GM23338 (cell line): ENCODE measurements around the gene TEAD2. TPM values are rescaled to one million over a fixed set of nuclear protein-coding genes. Genes with fewer than 3 reads are reported as not detected.
A peak's percentile ranks its signal among the peaks of the same experiment; 100 is the strongest.

Experiments used
- ATAC-seq: fragments of 200-7000 bp; cut with Tn5 transposase; 3 replicates; pipeline ENCODE4 v1.9.1; 2020
- DNase-seq: peaks from one replicate; pipeline ENCODE4 v3.0.0-alpha.2; 2015; ENCODE audit warnings: low spot score
- H2AFZ ChIP-seq: fragments of 200-600 bp; sonication (generic); 2 replicates; pipeline ENCODE4 v1.8.0; 2016; ENCODE audit warnings: antibody characterized with exemption, mild to moderate bottlenecking, moderate library complexity
- H3F3A ChIP-seq: fragments of 200-600 bp; sonication (generic); replicated peaks from 2 replicates; pipeline ENCODE4 v1.8.0; 2017; ENCODE audit warnings: antibody characterized with exemption, mixed run types, low read depth
- H3K27ac ChIP-seq: fragments of 200-600 bp; sonication (generic); 2 replicates; pipeline ENCODE4 v1.6.1; 2016; ENCODE audit warnings: low read depth
- H3K27me3 ChIP-seq: fragments of 200-600 bp; sonication (generic); 2 replicates; pipeline ENCODE4 v1.8.0; 2016; ENCODE audit warnings: mild to moderate bottlenecking, mixed run types, moderate library complexity; ENCODE audit not compliant: insufficient read depth
- H3K36me3 ChIP-seq: fragments of 200-600 bp; sonication (generic); 2 replicates; pipeline ENCODE4 v1.8.0; 2016; ENCODE audit warnings: mild to moderate bottlenecking; ENCODE audit not compliant: insufficient read depth
- H3K4me1 ChIP-seq: fragments of 200-600 bp; sonication (generic); 2 replicates; pipeline ENCODE4 v1.8.0; 2016; ENCODE audit warnings: mild to moderate bottlenecking, moderate library complexity; ENCODE audit not compliant: insufficient read depth
- H3K4me2 ChIP-seq: fragments of 200-600 bp; sonication (generic); 2 replicates; pipeline ENCODE4 v1.7.1; 2017; ENCODE audit warnings: mixed run types
- H3K4me3 ChIP-seq: fragments of 200-600 bp; sonication (generic); 2 replicates; pipeline ENCODE4 v1.6.1; 2016; ENCODE audit warnings: mixed run types
- H3K79me2 ChIP-seq: fragments of 200-600 bp; sonication (generic); replicated peaks from 2 replicates; pipeline ENCODE4 v1.8.0; 2017; ENCODE audit warnings: mild to moderate bottlenecking; ENCODE audit not compliant: insufficient read depth
- H3K9me2 ChIP-seq: fragments of 200-600 bp; sonication (generic); 2 replicates; pipeline ENCODE4 v1.8.0; 2017; ENCODE audit not compliant: insufficient read depth
- H4K20me1 ChIP-seq: fragments of 200-600 bp; sonication (generic); replicated peaks from 2 replicates; pipeline ENCODE4 v1.8.0; 2017; ENCODE audit warnings: mild to moderate bottlenecking; ENCODE audit not compliant: insufficient read depth
- H3K27ac Mint-ChIP-seq: 2 replicates; pipeline ENCODE4 v1.8.0; 2020; ENCODE audit warnings: inconsistent platforms, mild to moderate bottlenecking, moderate library complexity, mixed read lengths
- H3K27me3 Mint-ChIP-seq: 3 replicates; pipeline ENCODE4 v1.8.0; 2022; ENCODE audit warnings: low read depth, mild to moderate bottlenecking, moderate library complexity, mixed read lengths, inconsistent platforms; ENCODE audit not compliant: insufficient read depth, poor library complexity
- H3K36me3 Mint-ChIP-seq: 3 replicates; pipeline ENCODE4 v1.8.0; 2021; ENCODE audit warnings: low read depth, mild to moderate bottlenecking, inconsistent platforms, moderate library complexity, mixed read lengths
- H3K4me1 Mint-ChIP-seq: 3 replicates; pipeline ENCODE4 v1.8.0; 2020; ENCODE audit warnings: mild to moderate bottlenecking, inconsistent platforms, mixed read lengths
- H3K4me3 Mint-ChIP-seq: 3 replicates; pipeline ENCODE4 v1.8.0; 2021; ENCODE audit warnings: moderate library complexity, mild to moderate bottlenecking, inconsistent platforms, mixed read lengths
- H3K9me3 Mint-ChIP-seq: 3 replicates; pipeline ENCODE4 v1.8.0; 2020; ENCODE audit warnings: moderate library complexity, mild to moderate bottlenecking, inconsistent platforms, mixed read lengths
- EZH2 ChIP-seq: fragments of 200-600 bp; sonication (generic); IDR thresholded peaks from one replicate; pipeline ENCODE4 v1.8.0; 2017; ENCODE audit warnings: antibody characterized with exemption, mild to moderate bottlenecking, low read depth; ENCODE audit not compliant: unreplicated experiment
- JUNB ChIP-seq: IDR thresholded peaks from one replicate; pipeline ENCODE4 v1.6.1; 2016; ENCODE audit warnings: antibody characterized with exemption; ENCODE audit not compliant: unreplicated experiment
- NANOG ChIP-seq: IDR thresholded peaks from 2 replicates; pipeline ENCODE4 v1.6.1; 2016; ENCODE audit warnings: antibody characterized with exemption, borderline replicate concordance
- POLR2AphosphoS5 ChIP-seq: IDR thresholded peaks from 2 replicates; pipeline ENCODE4 v1.6.1; 2016; ENCODE audit warnings: antibody characterized with exemption, low read depth
- STAT1 ChIP-seq: IDR thresholded peaks from one replicate; pipeline ENCODE4 v1.6.1; 2016; ENCODE audit warnings: antibody characterized with exemption; ENCODE audit not compliant: unreplicated experiment
- ZNF331 ChIP-seq: fragments of 250-450 bp; sonication (Bioruptor Pico); IDR thresholded peaks from 2 replicates; pipeline ENCODE4 v1.5.0; 2020; ENCODE audit warnings: low read depth, mild to moderate bottlenecking, moderate library complexity
- polyA plus RNA-seq: library from polyadenylated mRNA; unstranded; fragments of >200 nt; fragmentation: Nextera tagmentation; extraction: Ambion mirVana; gene quantifications from 2 replicates; pipeline ENCODE4 v1.2.1, GENCODE V29; 2016
- total RNA-seq: library from RNA; depleted of rRNA; stranded (reverse); fragments of >200 nt; shearing (Covaris generic); gene quantifications from 2 replicates; pipeline ENCODE4 v1.2.3, GENCODE V29; 2014
- TF ChIP-seq, protein P1 (sequence below): IDR thresholded peaks from one replicate; pipeline ENCODE4 v1.6.1; 2018; ENCODE audit warnings: antibody characterized with exemption; ENCODE audit not compliant: unreplicated experiment
- TF ChIP-seq, protein P2 (sequence below): IDR thresholded peaks from 2 replicates; pipeline ENCODE4 v1.6.1; 2016; ENCODE audit warnings: antibody characterized with exemption
- TF ChIP-seq, protein P3 (sequence below), 2 experiments: fragments of 200-600 bp in 1 of 2; sonication (generic) in 1 of 2; conservative IDR thresholded peaks; 2 replicates each; pipeline versions ENCODE4 v1.5.1 to v1.6.1; 2016 to 2017; ENCODE audit warnings: antibody characterized with exemption in 2 of 2, low read depth in 2 of 2, mild to moderate bottlenecking in 2 of 2, moderate library complexity in 1 of 2
- TF ChIP-seq, protein P4 (sequence below): fragments of 250-450 bp; sonication (Bioruptor Pico); IDR thresholded peaks from 2 replicates; pipeline ENCODE4 v1.5.0; 2020; ENCODE audit warnings: mild to moderate bottlenecking, moderate library complexity

TEAD2 gene
- total and polyA plus RNA-seq, 2 experiments from 2014 or later = 30.3 to 82.5 TPM

DNA sequence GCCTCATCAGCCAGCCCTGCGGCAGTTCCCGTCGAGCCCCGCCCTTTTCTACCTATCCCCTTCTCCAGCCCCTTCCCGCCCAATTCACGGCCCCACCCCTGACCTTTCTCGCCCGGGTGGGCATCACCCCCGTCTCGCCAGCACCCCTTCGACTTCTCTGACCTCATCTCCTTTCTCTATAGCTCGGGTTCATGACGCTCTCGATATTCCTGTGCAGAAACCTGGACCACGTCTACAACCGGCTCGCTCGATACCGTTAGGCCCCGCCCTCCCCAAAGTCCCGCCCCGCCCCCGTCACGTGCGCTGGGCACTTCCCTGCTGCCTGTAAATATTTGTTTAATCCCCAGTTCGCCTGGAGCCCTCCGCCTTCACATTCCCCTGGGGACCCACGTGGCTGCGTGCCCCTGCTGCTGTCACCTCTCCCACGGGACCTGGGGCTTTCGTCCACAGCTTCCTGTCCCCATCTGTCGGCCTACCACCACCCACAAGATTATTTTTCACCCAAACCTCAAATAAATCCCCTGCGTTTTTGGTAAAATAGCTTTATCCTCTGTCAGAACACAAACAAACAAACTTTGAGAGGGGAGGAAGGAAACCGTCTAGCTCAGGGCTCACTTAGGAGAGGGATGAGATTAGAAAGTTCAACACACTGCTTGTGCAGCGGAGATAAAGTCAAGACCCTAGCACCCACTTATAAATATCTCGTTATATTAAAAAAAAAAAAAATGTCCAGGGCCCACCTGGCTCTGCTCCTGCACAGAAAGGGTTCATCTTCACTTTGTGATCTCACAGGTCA is 21.9 kb downstream of the TEAD2 start:
- peaks cover 31% of the 10 kb centered on the region for H3K27me3 Mint-ChIP-seq
- H3K27me3 ChIP-seq = peaks cover 24% of the 10 kb centered on the region
- DNase-seq (peak; percentile 80), ATAC-seq (peak; percentile 4)
- 0 out of 2 replicates have a peak overlapping the region, but pooled peaks have one; percentile 79 for H3K27ac ChIP-seq
- peak overlapping the region; percentile 69 for H3K4me2 ChIP-seq
- H3K4me1 Mint-ChIP-seq = peaks cover 21% of the 10 kb centered on the region
- H2AFZ ChIP-seq = no peak overlapping the region
- H3K4me3 Mint-ChIP-seq = peak overlapping the region; percentile 43
- H3F3A ChIP-seq = peaks cover 16% of the 10 kb centered on the region; the same call in 1 of the 2 replicates
- no peaks in the 10 kb centered on the region for H3K79me2 ChIP-seq
- peak overlapping the region; percentile 57 for H3K4me3 ChIP-seq
- peaks cover 10% of the 10 kb centered on the region; the same call in 1 of the 2 replicates for H4K20me1 ChIP-seq
- H3K9me3 Mint-ChIP-seq = no peaks in the 10 kb centered on the region; the same call in 1 of the 3 replicates
- peaks cover 55% of the 10 kb centered on the region for H3K36me3 Mint-ChIP-seq
- TF ChIP-seq, protein P1, sequence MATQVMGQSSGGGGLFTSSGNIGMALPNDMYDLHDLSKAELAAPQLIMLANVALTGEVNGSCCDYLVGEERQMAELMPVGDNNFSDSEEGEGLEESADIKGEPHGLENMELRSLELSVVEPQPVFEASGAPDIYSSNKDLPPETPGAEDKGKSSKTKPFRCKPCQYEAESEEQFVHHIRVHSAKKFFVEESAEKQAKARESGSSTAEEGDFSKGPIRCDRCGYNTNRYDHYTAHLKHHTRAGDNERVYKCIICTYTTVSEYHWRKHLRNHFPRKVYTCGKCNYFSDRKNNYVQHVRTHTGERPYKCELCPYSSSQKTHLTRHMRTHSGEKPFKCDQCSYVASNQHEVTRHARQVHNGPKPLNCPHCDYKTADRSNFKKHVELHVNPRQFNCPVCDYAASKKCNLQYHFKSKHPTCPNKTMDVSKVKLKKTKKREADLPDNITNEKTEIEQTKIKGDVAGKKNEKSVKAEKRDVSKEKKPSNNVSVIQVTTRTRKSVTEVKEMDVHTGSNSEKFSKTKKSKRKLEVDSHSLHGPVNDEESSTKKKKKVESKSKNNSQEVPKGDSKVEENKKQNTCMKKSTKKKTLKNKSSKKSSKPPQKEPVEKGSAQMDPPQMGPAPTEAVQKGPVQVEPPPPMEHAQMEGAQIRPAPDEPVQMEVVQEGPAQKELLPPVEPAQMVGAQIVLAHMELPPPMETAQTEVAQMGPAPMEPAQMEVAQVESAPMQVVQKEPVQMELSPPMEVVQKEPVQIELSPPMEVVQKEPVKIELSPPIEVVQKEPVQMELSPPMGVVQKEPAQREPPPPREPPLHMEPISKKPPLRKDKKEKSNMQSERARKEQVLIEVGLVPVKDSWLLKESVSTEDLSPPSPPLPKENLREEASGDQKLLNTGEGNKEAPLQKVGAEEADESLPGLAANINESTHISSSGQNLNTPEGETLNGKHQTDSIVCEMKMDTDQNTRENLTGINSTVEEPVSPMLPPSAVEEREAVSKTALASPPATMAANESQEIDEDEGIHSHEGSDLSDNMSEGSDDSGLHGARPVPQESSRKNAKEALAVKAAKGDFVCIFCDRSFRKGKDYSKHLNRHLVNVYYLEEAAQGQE = no peak
- TF ChIP-seq JUNB (no peak), EZH2 (no peak), NANOG (no peak), POLR2AphosphoS5 (no peak), ZNF331 (no peak), STAT1 (no peak)
- TF ChIP-seq, protein P2, sequence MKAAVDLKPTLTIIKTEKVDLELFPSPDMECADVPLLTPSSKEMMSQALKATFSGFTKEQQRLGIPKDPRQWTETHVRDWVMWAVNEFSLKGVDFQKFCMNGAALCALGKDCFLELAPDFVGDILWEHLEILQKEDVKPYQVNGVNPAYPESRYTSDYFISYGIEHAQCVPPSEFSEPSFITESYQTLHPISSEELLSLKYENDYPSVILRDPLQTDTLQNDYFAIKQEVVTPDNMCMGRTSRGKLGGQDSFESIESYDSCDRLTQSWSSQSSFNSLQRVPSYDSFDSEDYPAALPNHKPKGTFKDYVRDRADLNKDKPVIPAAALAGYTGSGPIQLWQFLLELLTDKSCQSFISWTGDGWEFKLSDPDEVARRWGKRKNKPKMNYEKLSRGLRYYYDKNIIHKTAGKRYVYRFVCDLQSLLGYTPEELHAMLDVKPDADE = no peak
- TF ChIP-seq, protein P3, sequence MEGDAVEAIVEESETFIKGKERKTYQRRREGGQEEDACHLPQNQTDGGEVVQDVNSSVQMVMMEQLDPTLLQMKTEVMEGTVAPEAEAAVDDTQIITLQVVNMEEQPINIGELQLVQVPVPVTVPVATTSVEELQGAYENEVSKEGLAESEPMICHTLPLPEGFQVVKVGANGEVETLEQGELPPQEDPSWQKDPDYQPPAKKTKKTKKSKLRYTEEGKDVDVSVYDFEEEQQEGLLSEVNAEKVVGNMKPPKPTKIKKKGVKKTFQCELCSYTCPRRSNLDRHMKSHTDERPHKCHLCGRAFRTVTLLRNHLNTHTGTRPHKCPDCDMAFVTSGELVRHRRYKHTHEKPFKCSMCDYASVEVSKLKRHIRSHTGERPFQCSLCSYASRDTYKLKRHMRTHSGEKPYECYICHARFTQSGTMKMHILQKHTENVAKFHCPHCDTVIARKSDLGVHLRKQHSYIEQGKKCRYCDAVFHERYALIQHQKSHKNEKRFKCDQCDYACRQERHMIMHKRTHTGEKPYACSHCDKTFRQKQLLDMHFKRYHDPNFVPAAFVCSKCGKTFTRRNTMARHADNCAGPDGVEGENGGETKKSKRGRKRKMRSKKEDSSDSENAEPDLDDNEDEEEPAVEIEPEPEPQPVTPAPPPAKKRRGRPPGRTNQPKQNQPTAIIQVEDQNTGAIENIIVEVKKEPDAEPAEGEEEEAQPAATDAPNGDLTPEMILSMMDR (conservative IDR thresholded peaks at IDR 0.05; ENCODE audit: low read depth in 2 of 2) = no peak
- TF ChIP-seq, protein P4, sequence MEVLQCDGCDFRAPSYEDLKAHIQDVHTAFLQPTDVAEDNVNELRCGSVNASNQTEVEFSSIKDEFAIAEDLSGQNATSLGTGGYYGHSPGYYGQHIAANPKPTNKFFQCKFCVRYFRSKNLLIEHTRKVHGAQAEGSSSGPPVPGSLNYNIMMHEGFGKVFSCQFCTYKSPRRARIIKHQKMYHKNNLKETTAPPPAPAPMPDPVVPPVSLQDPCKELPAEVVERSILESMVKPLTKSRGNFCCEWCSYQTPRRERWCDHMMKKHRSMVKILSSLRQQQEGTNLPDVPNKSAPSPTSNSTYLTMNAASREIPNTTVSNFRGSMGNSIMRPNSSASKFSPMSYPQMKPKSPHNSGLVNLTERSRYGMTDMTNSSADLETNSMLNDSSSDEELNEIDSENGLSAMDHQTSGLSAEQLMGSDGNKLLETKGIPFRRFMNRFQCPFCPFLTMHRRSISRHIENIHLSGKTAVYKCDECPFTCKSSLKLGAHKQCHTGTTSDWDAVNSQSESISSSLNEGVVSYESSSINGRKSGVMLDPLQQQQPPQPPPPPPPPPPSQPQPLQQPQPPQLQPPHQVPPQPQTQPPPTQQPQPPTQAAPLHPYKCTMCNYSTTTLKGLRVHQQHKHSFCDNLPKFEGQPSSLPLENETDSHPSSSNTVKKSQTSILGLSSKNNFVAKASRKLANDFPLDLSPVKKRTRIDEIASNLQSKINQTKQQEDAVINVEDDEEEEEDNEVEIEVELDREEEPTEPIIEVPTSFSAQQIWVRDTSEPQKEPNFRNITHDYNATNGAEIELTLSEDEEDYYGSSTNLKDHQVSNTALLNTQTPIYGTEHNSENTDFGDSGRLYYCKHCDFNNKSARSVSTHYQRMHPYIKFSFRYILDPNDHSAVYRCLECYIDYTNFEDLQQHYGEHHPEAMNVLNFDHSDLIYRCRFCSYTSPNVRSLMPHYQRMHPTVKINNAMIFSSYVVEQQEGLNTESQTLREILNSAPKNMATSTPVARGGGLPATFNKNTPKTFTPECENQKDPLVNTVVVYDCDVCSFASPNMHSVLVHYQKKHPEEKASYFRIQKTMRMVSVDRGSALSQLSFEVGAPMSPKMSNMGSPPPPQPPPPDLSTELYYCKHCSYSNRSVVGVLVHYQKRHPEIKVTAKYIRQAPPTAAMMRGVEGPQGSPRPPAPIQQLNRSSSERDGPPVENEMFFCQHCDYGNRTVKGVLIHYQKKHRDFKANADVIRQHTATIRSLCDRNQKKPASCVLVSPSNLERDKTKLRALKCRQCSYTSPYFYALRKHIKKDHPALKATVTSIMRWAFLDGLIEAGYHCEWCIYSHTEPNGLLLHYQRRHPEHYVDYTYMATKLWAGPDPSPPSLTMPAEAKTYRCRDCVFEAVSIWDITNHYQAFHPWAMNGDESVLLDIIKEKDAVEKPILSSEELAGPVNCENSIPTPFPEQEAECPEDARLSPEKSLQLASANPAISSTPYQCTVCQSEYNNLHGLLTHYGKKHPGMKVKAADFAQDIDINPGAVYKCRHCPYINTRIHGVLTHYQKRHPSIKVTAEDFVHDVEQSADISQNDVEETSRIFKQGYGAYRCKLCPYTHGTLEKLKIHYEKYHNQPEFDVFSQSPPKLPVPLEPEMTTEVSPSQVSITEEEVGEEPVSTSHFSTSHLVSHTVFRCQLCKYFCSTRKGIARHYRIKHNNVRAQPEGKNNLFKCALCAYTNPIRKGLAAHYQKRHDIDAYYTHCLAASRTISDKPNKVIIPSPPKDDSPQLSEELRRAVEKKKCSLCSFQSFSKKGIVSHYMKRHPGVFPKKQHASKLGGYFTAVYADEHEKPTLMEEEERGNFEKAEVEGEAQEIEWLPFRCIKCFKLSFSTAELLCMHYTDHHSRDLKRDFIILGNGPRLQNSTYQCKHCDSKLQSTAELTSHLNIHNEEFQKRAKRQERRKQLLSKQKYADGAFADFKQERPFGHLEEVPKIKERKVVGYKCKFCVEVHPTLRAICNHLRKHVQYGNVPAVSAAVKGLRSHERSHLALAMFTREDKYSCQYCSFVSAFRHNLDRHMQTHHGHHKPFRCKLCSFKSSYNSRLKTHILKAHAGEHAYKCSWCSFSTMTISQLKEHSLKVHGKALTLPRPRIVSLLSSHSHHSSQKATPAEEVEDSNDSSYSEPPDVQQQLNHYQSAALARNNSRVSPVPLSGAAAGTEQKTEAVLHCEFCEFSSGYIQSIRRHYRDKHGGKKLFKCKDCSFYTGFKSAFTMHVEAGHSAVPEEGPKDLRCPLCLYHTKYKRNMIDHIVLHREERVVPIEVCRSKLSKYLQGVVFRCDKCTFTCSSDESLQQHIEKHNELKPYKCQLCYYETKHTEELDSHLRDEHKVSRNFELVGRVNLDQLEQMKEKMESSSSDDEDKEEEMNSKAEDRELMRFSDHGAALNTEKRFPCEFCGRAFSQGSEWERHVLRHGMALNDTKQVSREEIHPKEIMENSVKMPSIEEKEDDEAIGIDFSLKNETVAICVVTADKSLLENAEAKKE = no peak
- no peak overlapping the region for H3K27ac Mint-ChIP-seq
- peaks cover 15% of the 10 kb centered on the region for H3K4me1 ChIP-seq
- H3K9me2 ChIP-seq = no peaks in the 10 kb centered on the region
- peaks cover 31% of the 10 kb centered on the region for H3K36me3 ChIP-seq
